Naive thymus-derived CD4-positive, alpha-beta T cell (primary cell): ENCODE results near the gene RBMS3. TPM values are rescaled to one million over a fixed set of nuclear protein-coding genes. Genes with fewer than 3 reads are reported as not detected.

Experiments
- ATAC-seq: fragments of 150-1000 bp; cut with Tn5 transposase; 2 replicates; pipeline ENCODE4 v1.10.0; 2021; ENCODE audit warnings: mild to moderate bottlenecking, moderate library complexity
- CTCF ChIA-PET: fragments of 350-600 bp; sonication (Branson Sonifier 250); formaldehyde crosslinking; loops from one replicate; lab custom pipeline; 2021; ENCODE audit warnings: antibody characterized with exemption; lab: Charles Lee
- POLR2A ChIA-PET: fragments of 350-600 bp; sonication (Branson Sonifier 250); formaldehyde crosslinking; loops from one replicate; lab custom pipeline; 2021; ENCODE audit warnings: antibody characterized with exemption, inconsistent platforms; lab: Charles Lee
- DNase-seq, 9 donors: peaks; one replicate each; pipeline versions ENCODE4 v3.0.0 to v3.0.0-alpha.2; 2020 to 2022; ENCODE audit warnings: mixed read lengths in 1 of 9
- H3K27ac ChIP-seq: one replicate; pipeline ENCODE4 v1.7.0; 2013; ENCODE audit warnings: mild to moderate bottlenecking, low read depth, low read length, moderate library complexity
- H3K27me3 ChIP-seq, 2 donors: one replicate each; pipeline ENCODE4 v1.7.0; 2013; ENCODE audit warnings: low read length in 2 of 2, mild to moderate bottlenecking in 2 of 2, moderate library complexity in 2 of 2; ENCODE audit not compliant: control insufficient read depth in 2 of 2, insufficient read depth in 2 of 2
- H3K36me3 ChIP-seq, 3 experiments: 1 replicate in 2 of 3; 2 replicates in 1 of 3; pipeline ENCODE4 v1.7.0; 2013; ENCODE audit warnings: low read length in 3 of 3, mild to moderate bottlenecking in 3 of 3, moderate library complexity in 1 of 3; ENCODE audit not compliant: insufficient read depth in 3 of 3, control insufficient read depth in 2 of 3
- H3K4me1 ChIP-seq, 2 donors: one replicate each; pipeline ENCODE4 v1.7.0; 2013; ENCODE audit warnings: low read length in 2 of 2, mild to moderate bottlenecking in 2 of 2, moderate library complexity in 1 of 2; ENCODE audit not compliant: control insufficient read depth in 2 of 2, insufficient read depth in 2 of 2
- H3K4me3 ChIP-seq: 2 replicates; pipeline ENCODE4 v1.7.0; 2013; ENCODE audit warnings: mild to moderate bottlenecking, low read length
- H3K9me3 ChIP-seq, 3 experiments: 1 replicate in 2 of 3; 2 replicates in 1 of 3; pipeline ENCODE4 v1.7.0; 2013; ENCODE audit warnings: low read length in 3 of 3; ENCODE audit not compliant: control insufficient read depth in 2 of 3
- H3K27ac Mint-ChIP-seq, 9 donors: one replicate each; pipeline ENCODE4 v1.8.0; 2020 to 2022; ENCODE audit warnings: mixed read lengths in 9 of 9, mild to moderate bottlenecking in 8 of 9, moderate library complexity in 5 of 9, inconsistent platforms in 2 of 9
- H3K27me3 Mint-ChIP-seq, 5 donors: one replicate each; pipeline ENCODE4 v1.8.0; 2021 to 2022; ENCODE audit warnings: mixed read lengths in 5 of 5, mild to moderate bottlenecking in 1 of 5
- H3K36me3 Mint-ChIP-seq, 5 donors: one replicate each; pipeline ENCODE4 v1.8.0; 2020 to 2022; ENCODE audit warnings: mixed read lengths in 5 of 5, mild to moderate bottlenecking in 3 of 5, inconsistent platforms in 1 of 5
- H3K4me1 Mint-ChIP-seq, 7 donors: one replicate each; pipeline ENCODE4 v1.8.0; 2020 to 2022; ENCODE audit warnings: mixed read lengths in 7 of 7, mild to moderate bottlenecking in 3 of 7, inconsistent platforms in 1 of 7
- H3K4me3 Mint-ChIP-seq, 10 donors: one replicate each; pipeline ENCODE4 v1.8.0; 2020 to 2022; ENCODE audit warnings: mild to moderate bottlenecking in 10 of 10, mixed read lengths in 10 of 10, moderate library complexity in 6 of 10, inconsistent platforms in 2 of 10
- H3K9me3 Mint-ChIP-seq, 11 donors: one replicate each; pipeline ENCODE4 v1.8.0; 2020 to 2022; ENCODE audit warnings: mixed read lengths in 11 of 11, mild to moderate bottlenecking in 4 of 11, inconsistent platforms in 1 of 11, moderate library complexity in 1 of 11
- intact Hi-C, 2 donors: fragments of 100-400 bp; cut with micrococcal nuclease; formaldehyde crosslinking; loops; one replicate each; pipeline ENCODE4 v1.15.1; 2023
- polyA plus RNA-seq, 2 donors: library from polyadenylated mRNA; unstranded; fragments of 300-500 nt; fragmentation: Illumina TruSeq; gene quantifications; one replicate each; pipeline ENCODE4 v1.2.3, GENCODE V29; 2021
- total RNA-seq, 6 experiments: library from RNA in 5 of 6; stranded (reverse) in 5 of 6; gene quantifications; 1 replicate in 5 of 6; 2 replicates in 1 of 6; pipeline ENCODE4 v1.2.3 and lab custom pipeline; 2021 to 2026

The RBMS3 gene
- total and polyA plus RNA-seq, 7 experiments from 2014 or later: 0.15 to 4.9 (median 0.49) TPM

GRCh38 chr3:29286478-29287240 lies 5.8 kb downstream of the RBMS3 start:
- peaks cover 0 to 2% (median 0%) of the 10 kb centered on the region in 5 donors for H3K36me3 Mint-ChIP-seq
- H3K27ac Mint-ChIP-seq: no peak overlapping the region
- DNase-seq (no peak), ATAC-seq (no peak)
- no peaks in the 10 kb centered on the region for H3K36me3 ChIP-seq
- H3K27me3 ChIP-seq: no peaks in the 10 kb centered on the region
- CTCF ChIA-PET: no interaction called here
- no peak overlapping the region for H3K4me3 ChIP-seq
- peaks cover 5 to 32% (median 22%) of the 10 kb centered on the region in 5 donors for H3K27me3 Mint-ChIP-seq
- no peak overlapping the region for H3K27ac ChIP-seq
- POLR2A ChIA-PET: no interaction called here
- H3K4me1 Mint-ChIP-seq: peaks cover 5 to 33% (median 19%) of the 10 kb centered on the region in 7 donors
- H3K4me3 Mint-ChIP-seq: no peak overlapping the region
- intact Hi-C loops: loop anchor here in 1 of 2 donors (10.0 kb wide), 1 partner anchor 68 kb away; no protein-coding TSS in a partner anchor
- H3K9me3 ChIP-seq: no peaks in the 10 kb centered on the region
- H3K9me3 Mint-ChIP-seq: no peaks in the 10 kb centered on the region
- no peaks in the 10 kb centered on the region for H3K4me1 ChIP-seq

GRCh38 chr3:29290596-29290995 lies 9.7 kb downstream of the RBMS3 start:
- Histone ChIP-seq H3K4me1 (no peaks in the 10 kb centered on the region), H3K9me3 (no peaks in the 10 kb centered on the region), H3K27me3 (no peaks in the 10 kb centered on the region), H3K4me3 (no peak overlapping the region), H3K36me3 (no peaks in the 10 kb centered on the region), H3K27ac (no peak overlapping the region)
- Mint-ChIP-seq H3K27me3 (peaks cover 0 to 11% (median 7%) of the 10 kb centered on the region in 5 donors), H3K4me1 (peaks cover 0 to 8% (median 0%) of the 10 kb centered on the region in 7 donors), H3K27ac (no peak overlapping the region), H3K36me3 (peaks cover 0 to 3% (median 0%) of the 10 kb centered on the region in 5 donors), H3K4me3 (no peak overlapping the region), H3K9me3 (no peaks in the 10 kb centered on the region)
- DNase-seq: no peak
- POLR2A ChIA-PET: no interaction called here
- CTCF ChIA-PET: no interaction called here
- intact Hi-C loops: no loop called here
- no peak for ATAC-seq

- POLR2A ChIA-PET: no interaction called here
- H3K9me3 Mint-ChIP-seq: no peaks in the 10 kb centered on the region
- H3K4me3 ChIP-seq: no peak overlapping the region
Observed at GRCh38 chr3:29291260-29291981, 10.6 kb downstream of the RBMS3 start.

GRCh38 chr3:29291982-29292363 lies 11.1 kb downstream of the RBMS3 start:
- no peak for DNase-seq
- Histone ChIP-seq H3K4me3 (no peak overlapping the region), H3K36me3 (no peaks in the 10 kb centered on the region), H3K4me1 (no peaks in the 10 kb centered on the region), H3K27me3 (no peaks in the 10 kb centered on the region), H3K9me3 (no peaks in the 10 kb centered on the region), H3K27ac (no peak overlapping the region)
- H3K36me3 Mint-ChIP-seq: peaks cover 0 to 1% (median 0%) of the 10 kb centered on the region in 5 donors
- peaks cover 0 to 6% (median 0%) of the 10 kb centered on the region in 5 donors for H3K27me3 Mint-ChIP-seq
- H3K9me3 Mint-ChIP-seq: no peaks in the 10 kb centered on the region
- no peaks in the 10 kb centered on the region for H3K4me1 Mint-ChIP-seq
- ChIA-PET CTCF (no interaction called here), POLR2A (no interaction called here)
- H3K4me3 Mint-ChIP-seq: no peak overlapping the region
- H3K27ac Mint-ChIP-seq: no peak overlapping the region
- ATAC-seq: no peak
- intact Hi-C loops: no loop called here

More at GRCh38 chr3:29291260-29291981, 10.6 kb downstream of the RBMS3 start:
- CTCF ChIA-PET: no interaction called here
- Histone ChIP-seq H3K36me3 (no peaks in the 10 kb centered on the region), H3K9me3 (no peaks in the 10 kb centered on the region), H3K4me1 (no peaks in the 10 kb centered on the region), H3K27ac (no peak overlapping the region), H3K27me3 (no peaks in the 10 kb centered on the region)
- peaks cover 0 to 6% (median 4%) of the 10 kb centered on the region in 5 donors for H3K27me3 Mint-ChIP-seq
- peaks cover 0 to 1% (median 0%) of the 10 kb centered on the region in 7 donors for H3K4me1 Mint-ChIP-seq
- H3K27ac Mint-ChIP-seq: no peak overlapping the region
- ATAC-seq (no peak), DNase-seq (no peak)
- H3K4me3 Mint-ChIP-seq: no peak overlapping the region
- peaks cover 0 to 3% (median 0%) of the 10 kb centered on the region in 5 donors for H3K36me3 Mint-ChIP-seq
- intact Hi-C loops: no loop called here

- Mint-ChIP-seq H3K27me3 (peaks cover 0 to 6% (median 0%) of the 10 kb centered on the region in 5 donors), H3K36me3 (peaks cover 0 to 1% (median 0%) of the 10 kb centered on the region in 5 donors), H3K4me3 (no peak overlapping the region), H3K4me1 (no peaks in the 10 kb centered on the region), H3K27ac (no peak overlapping the region), H3K9me3 (no peaks in the 10 kb centered on the region)
- ChIA-PET CTCF (no interaction called here), POLR2A (no interaction called here)
- no peaks in the 10 kb centered on the region for H3K36me3 ChIP-seq
- no peak overlapping the region for H3K27ac ChIP-seq
- no peaks in the 10 kb centered on the region for H3K27me3 ChIP-seq
- H3K4me3 ChIP-seq: no peak overlapping the region
- ATAC-seq (no peak), DNase-seq (no peak)
- no peaks in the 10 kb centered on the region for H3K4me1 ChIP-seq
- H3K9me3 ChIP-seq: no peaks in the 10 kb centered on the region
- intact Hi-C loops: no loop called here
Observed at GRCh38 chr3:29293421-29293820, 12.6 kb downstream of the RBMS3 start.

- DNase-seq (no peak), ATAC-seq (no peak)
- ChIA-PET CTCF (no interaction called here), POLR2A (no interaction called here)
- Mint-ChIP-seq H3K27ac (no peak overlapping the region), H3K36me3 (peaks cover 0 to 1% (median 0%) of the 10 kb centered on the region in 5 donors), H3K27me3 (no peaks in the 10 kb centered on the region), H3K4me3 (no peak overlapping the region), H3K4me1 (peaks cover 0 to 12% (median 7%) of the 10 kb centered on the region in 7 donors), H3K9me3 (no peaks in the 10 kb centered on the region)
- no peak overlapping the region for H3K4me3 ChIP-seq
- H3K9me3 ChIP-seq: no peaks in the 10 kb centered on the region
- intact Hi-C loops: no loop called here
- H3K4me1 ChIP-seq: no peaks in the 10 kb centered on the region
- no peak overlapping the region for H3K27ac ChIP-seq
- no peaks in the 10 kb centered on the region for H3K27me3 ChIP-seq
- no peaks in the 10 kb centered on the region for H3K36me3 ChIP-seq
Observed at GRCh38 chr3:29297998-29298397, 17.1 kb downstream of the RBMS3 start.
